Gastroesophageal sphincter (tissue), 4 donors: ENCODE data around the gene CEBPG. TPM values are rescaled to one million over a fixed set of nuclear protein-coding genes. Genes with fewer than 3 reads are reported as not detected.
A peak's percentile ranks its signal among the peaks of the same experiment; 100 is the strongest.

Experiments
- ATAC-seq: fragments of 150-250 bp; one replicate; pipeline ENCODE4 v1.9.1; 2016; ENCODE audit warnings: mild to moderate bottlenecking, moderate library complexity
- H3K27ac ChIP-seq, 4 donors: fragments of 200-600 bp; sonication (generic) in 3 of 4; 1 replicate in 3 of 4; 2 replicates in 1 of 4; pipeline ENCODE4 v1.5.1; 2016 to 2019
- H3K27me3 ChIP-seq: fragments of 200-600 bp; sonication (generic); one replicate; pipeline ENCODE4 v1.5.1; 2019
- H3K36me3 ChIP-seq, 2 donors: fragments of 200-600 bp; sonication (generic); one replicate each; pipeline ENCODE4 v1.5.1; 2019; ENCODE audit warnings: control low read depth in 1 of 2
- H3K4me1 ChIP-seq, 3 donors: fragments of 200-600 bp; sonication (generic); 1 replicate in 2 of 3; 2 replicates in 1 of 3; pipeline ENCODE4 v1.5.1; 2016 to 2019; ENCODE audit warnings: control low read depth in 2 of 3
- H3K4me3 ChIP-seq, 2 donors: fragments of 200-600 bp; sonication (generic); one replicate each; pipeline ENCODE4 v1.5.1; 2019; ENCODE audit warnings: mild to moderate bottlenecking in 1 of 2, moderate library complexity in 1 of 2
- H3K9me3 ChIP-seq, 3 donors: fragments of 200-600 bp; sonication (generic); one replicate each; pipeline ENCODE4 v1.5.1; 2017 to 2019; ENCODE audit warnings: control low read depth in 2 of 3
- EP300 ChIP-seq: sonication (generic); formaldehyde crosslinking; IDR thresholded peaks from one replicate; pipeline ENCODE4 v1.6.1; 2017; ENCODE audit warnings: antibody characterized with exemption, mild to moderate bottlenecking
- POLR2A ChIP-seq, 2 donors: fragments of 450-650 bp; IDR thresholded peaks; one replicate each; pipeline ENCODE4 v1.6.1; 2017; ENCODE audit warnings: antibody characterized with exemption in 2 of 2, mild to moderate bottlenecking in 2 of 2, moderate library complexity in 1 of 2
- POLR2AphosphoS5 ChIP-seq: sonication (generic); formaldehyde crosslinking; IDR thresholded peaks from one replicate; pipeline ENCODE4 v1.6.1; 2017; ENCODE audit warnings: antibody characterized with exemption
- WGBS, 2 donors: methylation state at CpG; one replicate each; pipeline ENCODE4 v1.1.5; 2018; ENCODE audit warnings: low coverage in 1 of 2; 5-methylcytosine and 5-hydroxymethylcytosine counted together
- total RNA-seq, 4 donors: library from RNA; depleted of rRNA; stranded (reverse); fragments of >200 nt; gene quantifications; one replicate each; pipeline ENCODE4 v1.1.0, GENCODE V29; 2016
- TF ChIP-seq, protein P1 (sequence below), 4 experiments: fragments of 200-600 bp in 2 of 4; fragments of 450-650 bp in 2 of 4; sonication (generic) in 1 of 4; IDR thresholded peaks; one replicate each; pipeline ENCODE4 v1.5.1; 2017 to 2019; ENCODE audit warnings: antibody characterized with exemption in 4 of 4, mild to moderate bottlenecking in 2 of 4, moderate library complexity in 2 of 4

CEBPG gene
- total RNA-seq, 4 donors from 2014 or later, result 23.8 to 34.9 (median 26.2) TPM

DNA sequence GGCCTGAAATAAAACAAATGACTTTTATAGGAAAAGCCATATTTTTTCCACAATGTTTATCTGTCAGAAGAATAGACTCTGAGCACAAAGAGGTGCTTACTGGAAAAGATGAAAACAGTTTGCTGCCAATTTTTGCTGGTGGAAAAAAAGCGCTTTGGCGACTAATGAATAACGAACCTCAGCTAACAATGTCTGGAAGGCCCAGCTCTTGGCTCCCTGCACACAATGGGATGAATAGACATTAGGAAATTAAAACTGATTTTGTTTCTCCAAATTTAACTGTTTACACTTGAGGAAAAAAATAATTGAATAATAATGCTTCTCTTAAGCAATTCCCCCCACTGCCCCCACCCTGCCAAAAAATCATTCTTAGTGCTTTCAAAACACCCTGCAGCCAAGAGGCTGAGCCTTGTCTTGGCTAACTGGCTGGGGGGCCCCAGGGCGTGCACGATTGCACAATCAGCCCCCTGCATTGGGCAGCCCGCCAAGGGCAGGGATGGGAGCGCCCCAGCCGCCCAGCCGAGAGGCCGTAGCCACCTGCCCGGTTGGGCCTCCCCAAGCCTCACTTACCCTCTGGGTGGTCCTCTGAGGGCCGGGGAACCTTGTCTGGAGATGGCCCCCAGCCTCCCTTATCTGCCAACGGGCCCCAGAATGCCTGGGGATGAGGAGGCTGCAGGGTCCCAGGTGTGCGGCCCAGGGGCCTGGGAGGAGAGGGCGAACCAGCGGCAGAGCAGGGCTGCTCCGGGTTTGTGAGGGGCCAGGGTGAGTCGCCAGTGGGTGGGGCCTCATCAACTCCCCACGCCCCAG, 16.8 kb downstream of the CEBPG start:
- Histone ChIP-seq H3K36me3 (peaks cover 0 to 27% of the 10 kb centered on the region in 2 donors), H3K9me3 (no peaks in the 10 kb centered on the region), H3K27me3 (no peaks in the 10 kb centered on the region), H3K4me3 (no peak overlapping the region), H3K4me1 (peaks cover 0 to 83% (median 62%) of the 10 kb centered on the region in 3 donors), H3K27ac (peak overlapping the region in 3 of 4 donors; percentile 70 to 74 (median 73))
- TF ChIP-seq, protein P1, sequence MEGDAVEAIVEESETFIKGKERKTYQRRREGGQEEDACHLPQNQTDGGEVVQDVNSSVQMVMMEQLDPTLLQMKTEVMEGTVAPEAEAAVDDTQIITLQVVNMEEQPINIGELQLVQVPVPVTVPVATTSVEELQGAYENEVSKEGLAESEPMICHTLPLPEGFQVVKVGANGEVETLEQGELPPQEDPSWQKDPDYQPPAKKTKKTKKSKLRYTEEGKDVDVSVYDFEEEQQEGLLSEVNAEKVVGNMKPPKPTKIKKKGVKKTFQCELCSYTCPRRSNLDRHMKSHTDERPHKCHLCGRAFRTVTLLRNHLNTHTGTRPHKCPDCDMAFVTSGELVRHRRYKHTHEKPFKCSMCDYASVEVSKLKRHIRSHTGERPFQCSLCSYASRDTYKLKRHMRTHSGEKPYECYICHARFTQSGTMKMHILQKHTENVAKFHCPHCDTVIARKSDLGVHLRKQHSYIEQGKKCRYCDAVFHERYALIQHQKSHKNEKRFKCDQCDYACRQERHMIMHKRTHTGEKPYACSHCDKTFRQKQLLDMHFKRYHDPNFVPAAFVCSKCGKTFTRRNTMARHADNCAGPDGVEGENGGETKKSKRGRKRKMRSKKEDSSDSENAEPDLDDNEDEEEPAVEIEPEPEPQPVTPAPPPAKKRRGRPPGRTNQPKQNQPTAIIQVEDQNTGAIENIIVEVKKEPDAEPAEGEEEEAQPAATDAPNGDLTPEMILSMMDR (IDR thresholded peaks at IDR 0.05), result no peak
- TF ChIP-seq POLR2AphosphoS5 (peak; percentile 50), POLR2A (IDR thresholded peaks at IDR 0.05) (no peak)
- 25 to 32% methylated on average over 3 of the region's 19 CpGs for WGBS, 2 donors
- peak; percentile 69 for ATAC-seq

DNA sequence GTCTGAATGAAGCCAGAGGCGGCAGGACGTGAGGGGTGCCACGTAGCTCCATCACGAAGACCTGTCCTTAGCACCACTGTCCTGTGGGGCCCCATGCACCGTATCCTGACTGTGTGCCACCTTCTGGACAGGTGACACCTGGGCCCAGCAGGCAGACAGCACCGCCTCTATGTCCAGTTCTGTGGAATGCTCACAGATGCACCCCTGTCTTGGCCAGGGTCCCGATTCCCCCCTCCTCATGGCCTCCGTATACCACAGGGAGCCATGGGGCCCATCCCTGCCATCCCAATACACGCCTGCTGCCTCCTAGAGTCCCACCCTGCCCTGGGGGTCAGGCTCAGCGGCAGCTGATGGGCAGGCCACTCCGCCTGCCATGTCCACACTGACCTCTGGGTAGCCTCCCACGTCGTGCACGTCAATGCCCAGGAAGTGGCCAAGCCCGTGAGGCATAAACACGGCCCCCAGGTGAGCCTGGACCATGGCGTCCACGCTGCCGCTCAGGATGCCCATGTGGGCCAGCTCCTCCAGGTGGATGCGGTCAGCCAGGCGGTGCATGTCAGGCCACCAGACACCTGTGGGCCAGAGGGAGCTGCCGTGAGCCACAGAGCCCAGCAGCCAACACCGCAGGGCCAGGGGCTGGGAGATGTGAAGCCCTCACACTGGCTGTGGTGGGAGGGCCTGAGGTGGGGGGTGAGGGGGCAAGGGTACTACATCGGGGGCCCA, 17.6 kb downstream of the CEBPG start:
- WGBS, 2 donors, result no CpG with 5 or more reads among the region's 24 CpGs
- Histone ChIP-seq H3K4me1 (peaks cover 0 to 84% (median 69%) of the 10 kb centered on the region in 3 donors), H3K9me3 (no peaks in the 10 kb centered on the region), H3K27me3 (no peaks in the 10 kb centered on the region), H3K27ac (peak overlapping the region in 3 of 4 donors; percentile 21 to 73 (median 39)), H3K36me3 (peaks cover 0 to 22% of the 10 kb centered on the region in 2 donors), H3K4me3 (no peak overlapping the region)
- no peak for ATAC-seq
- TF ChIP-seq POLR2AphosphoS5, result no peak

GRCh38 chr19:33391631-33392249, 18.2 kb downstream of the CEBPG start:
- no peak overlapping the region for H3K4me3 ChIP-seq
- peaks cover 0 to 89% (median 76%) of the 10 kb centered on the region in 3 donors for H3K4me1 ChIP-seq
- ATAC-seq, result no peak
- peaks cover 0 to 15% of the 10 kb centered on the region in 2 donors for H3K36me3 ChIP-seq
- WGBS, 2 donors, result no CpG with 5 or more reads among the region's 12 CpGs
- no peaks in the 10 kb centered on the region for H3K9me3 ChIP-seq
- peak overlapping the region in 1 of 4 donors; percentile 73 for H3K27ac ChIP-seq
- H3K27me3 ChIP-seq, result no peaks in the 10 kb centered on the region
- TF ChIP-seq POLR2A (IDR thresholded peaks at IDR 0.05), result no peak
- no peak for TF ChIP-seq POLR2AphosphoS5
- no peak for TF ChIP-seq EP300
- TF ChIP-seq, protein P1 (IDR thresholded peaks at IDR 0.05), result no peak

- Histone ChIP-seq H3K4me1 (peaks cover 0 to 98% (median 78%) of the 10 kb centered on the region in 3 donors), H3K4me3 (no peak overlapping the region)
- WGBS, 2 donors, result no CpG with 5 or more reads among the region's 39 CpGs
Measured at GRCh38 chr19:33392341-33393285, 19.1 kb downstream of the CEBPG start.

More at GRCh38 chr19:33392341-33393285, 19.1 kb downstream of the CEBPG start:
- no peaks in the 10 kb centered on the region for H3K27me3 ChIP-seq
- no peaks in the 10 kb centered on the region for H3K9me3 ChIP-seq
- no peak for TF ChIP-seq EP300
- no peak for TF ChIP-seq POLR2A (IDR thresholded peaks at IDR 0.05)
- TF ChIP-seq POLR2AphosphoS5, result no peak
- TF ChIP-seq, protein P1 (IDR thresholded peaks at IDR 0.05), result no peak
- no peak for ATAC-seq
- H3K27ac ChIP-seq, result no peak overlapping the region
- peaks cover 0 to 7% of the 10 kb centered on the region in 2 donors for H3K36me3 ChIP-seq
